ENCODE measurements around the gene ACP7. TPM values are rescaled to one million over a fixed set of nuclear protein-coding genes. Genes with fewer than 3 reads are reported as not detected.
"Not testable (repeated sequence)": the region's sequence is repeated elsewhere in the genome, so short reads cannot be mapped to it uniquely, and the experiment has no call there.

The ACP7 gene
- total and polyA plus RNA-seq, 2 donors (not counting 3 experiments of a cell fraction or from before 2014, with no cell fraction given), result 0.04 to 0.49 TPM

DNA sequence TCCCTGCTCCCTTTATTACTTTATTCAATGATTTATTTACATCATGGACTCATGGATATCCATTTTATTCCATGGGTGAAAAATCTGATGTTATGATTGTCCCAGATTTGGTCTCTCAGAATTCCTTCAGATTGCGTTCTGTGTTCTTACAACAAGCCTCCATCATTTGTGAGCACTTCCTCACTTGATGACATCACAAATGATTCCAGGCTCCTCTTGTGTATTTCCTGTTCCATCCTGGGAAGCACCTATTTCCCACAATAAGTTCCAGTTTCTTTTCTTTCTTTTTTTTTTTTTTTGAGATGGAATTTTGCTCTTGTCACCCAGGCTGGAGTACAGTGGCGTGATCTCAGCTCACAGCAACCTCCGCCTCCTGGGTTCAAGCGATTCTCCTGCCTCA is 6.7 kb downstream of the ACP7 start:
- TF ChIP-seq GATA2 (IDR thresholded peaks at IDR 0.05; ENCODE audit: insufficient read depth, insufficient read length, low read depth, low read length) (no peak), FOS (IDR thresholded peaks at IDR 0.05; ENCODE audit: borderline replicate concordance, insufficient read depth, low read length) (no peak), CTCF (IDR thresholded peaks at IDR 0.05; ENCODE audit: extremely low read depth in 1 of 2, insufficient read depth in 1 of 2, low read depth in 1 of 2, low read length in 2 of 2) (no peak), MAX (IDR thresholded peaks at IDR 0.05; ENCODE audit: insufficient read depth, insufficient read length) (no peak), EZH2 (IDR thresholded peaks at IDR 0.05; ENCODE audit: borderline replicate concordance, low read depth, low read length, severe bottlenecking) (no peak), POLR2AphosphoS5 (IDR thresholded peaks at IDR 0.05; ENCODE audit: insufficient read depth, low read depth, low read length) (no peak)
- Histone ChIP-seq H4K20me1 (replicated peaks; ENCODE audit: control insufficient read depth, extremely low read depth, insufficient read depth, low read length) (no peaks in the 10 kb centered on the region), H3K27ac (ENCODE audit: insufficient read depth, low read depth, low read length) (no peak overlapping the region), H3K9me1 (replicated peaks; ENCODE audit: control insufficient read depth, extremely low read depth, insufficient read depth, low read length) (no peaks in the 10 kb centered on the region), H3K79me2 (ENCODE audit: control insufficient read depth, insufficient read depth, low read length) (no peaks in the 10 kb centered on the region), H2AFZ (ENCODE audit: low read depth, low read length) (no peak overlapping the region), H3K4me3 (replicated peaks in 1 of 3; ENCODE audit: insufficient read depth in 1 of 3, low read depth in 1 of 3, low read length in 3 of 3) (no peak overlapping the region), H3K4me2 (ENCODE audit: insufficient read depth, low read length) (no peak overlapping the region), H3K4me1 (ENCODE audit: control insufficient read depth, extremely low read depth, insufficient read depth, low read length) (no peaks in the 10 kb centered on the region), H3K27me3 (ENCODE audit: control insufficient read depth in 2 of 2, insufficient read depth in 2 of 2, low read length in 2 of 2) (peaks cover 0 to 2% of the 10 kb centered on the region in 2 experiments), H3K9ac (replicated peaks; ENCODE audit: extremely low read depth, insufficient read depth, low read length) (no peak overlapping the region), H3K9me3 (replicated peaks; ENCODE audit: control insufficient read depth, insufficient read depth, low read length) (no peaks in the 10 kb centered on the region), H3K36me3 (ENCODE audit: control insufficient read depth in 2 of 2, extremely low read depth in 1 of 2, insufficient read depth in 2 of 2, low read length in 2 of 2) (no peaks in the 10 kb centered on the region)
- dilution Hi-C loops (cut with MboI; ENCODE audit: extremely low pct_ligation_motif_present, low sequenced_read_pairs) (no loop called here), intact Hi-C loops (cut with micrococcal nuclease) (no loop called here)
- no TSS peak for BruUV-seq (replicated peaks)
- DNase-seq (ENCODE audit: low read depth, low spot score) (no peak), FAIRE-seq (no peak)
- CTCF ChIA-PET, result interaction anchor here (0.8 to 2.2 kb wide), 3 partner anchors 19 to 40 kb away, joined by 3 to 6 read pairs (median 3); no protein-coding TSS in a partner anchor
- POLR2A ChIA-PET, result no interaction called here

DNA sequence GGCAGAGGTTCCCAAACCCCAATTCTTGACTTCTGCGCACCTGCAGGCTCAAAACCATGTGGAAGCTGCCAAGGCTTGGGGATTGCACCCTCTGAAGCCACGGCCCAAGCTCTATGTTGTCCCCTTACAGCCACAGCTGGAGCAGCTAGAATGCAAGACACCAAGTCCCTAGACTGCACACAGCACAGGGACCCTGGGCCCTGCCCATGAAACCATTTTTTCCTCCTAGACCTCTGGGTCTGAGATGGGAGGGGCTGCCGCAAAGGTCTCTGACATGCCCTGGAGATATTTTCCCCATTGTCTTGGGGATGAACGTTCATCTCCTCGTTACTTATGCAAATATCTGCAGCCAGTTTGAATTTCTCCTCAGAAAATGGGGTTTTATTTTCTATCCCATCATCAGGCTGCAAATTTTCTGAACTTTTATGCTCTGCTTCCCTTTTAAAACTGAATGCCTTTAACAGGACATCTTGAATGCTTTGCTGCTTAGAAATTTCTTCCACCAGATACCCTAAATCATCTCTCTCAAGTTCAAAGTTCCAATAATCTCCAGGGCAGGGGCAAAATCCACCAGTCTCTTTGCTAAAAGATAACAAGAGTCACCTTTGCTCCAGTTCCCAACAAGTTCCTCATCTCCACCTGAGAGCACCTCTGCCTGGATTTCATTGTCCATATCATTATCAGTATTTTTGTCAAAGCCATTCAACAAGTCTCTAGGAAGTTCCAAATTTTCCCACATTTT is 11.8 kb downstream of the ACP7 start:
- POLR2A ChIA-PET; H3K4me3 ChIP-seq (replicated peaks in 1 of 3; ENCODE audit: insufficient read depth in 1 of 3, low read depth in 1 of 3, low read length in 3 of 3); H3K79me2 ChIP-seq (ENCODE audit: control insufficient read depth, insufficient read depth, low read length); intact Hi-C loops (cut with micrococcal nuclease); H3K27me3 ChIP-seq (ENCODE audit: control insufficient read depth in 2 of 2, insufficient read depth in 2 of 2, low read length in 2 of 2); H3K9me1 ChIP-seq (replicated peaks; ENCODE audit: control insufficient read depth, extremely low read depth, insufficient read depth, low read length); H3K9me3 ChIP-seq (replicated peaks; ENCODE audit: control insufficient read depth, insufficient read depth, low read length); H3K4me1 ChIP-seq (ENCODE audit: control insufficient read depth, extremely low read depth, insufficient read depth, low read length); FAIRE-seq; H4K20me1 ChIP-seq (replicated peaks; ENCODE audit: control insufficient read depth, extremely low read depth, insufficient read depth, low read length); H3K9ac ChIP-seq (replicated peaks; ENCODE audit: extremely low read depth, insufficient read depth, low read length); H3K4me2 ChIP-seq (ENCODE audit: insufficient read depth, low read length); H2AFZ ChIP-seq (ENCODE audit: low read depth, low read length); dilution Hi-C loops (cut with MboI; ENCODE audit: extremely low pct_ligation_motif_present, low sequenced_read_pairs); H3K27ac ChIP-seq (ENCODE audit: insufficient read depth, low read depth, low read length); BruUV-seq (replicated peaks); H3K36me3 ChIP-seq (ENCODE audit: control insufficient read depth in 2 of 2, extremely low read depth in 1 of 2, insufficient read depth in 2 of 2, low read length in 2 of 2); DNase-seq (ENCODE audit: low read depth, low spot score): not testable (repeated sequence)
- CTCF ChIA-PET, result interaction anchor here (1.4 kb wide), 1 partner anchor 44 kb away, joined by 6 read pairs; no protein-coding TSS in a partner anchor
